GM18870 (cell line): ENCODE measurements around the gene SDR9C7.
"Not testable (repeated sequence)": the region's sequence is repeated elsewhere in the genome, so short reads cannot be mapped to it uniquely, and the experiment has no call there.

Experiments
- ATAC-seq: cut with Tn5 transposase; IDR thresholded peaks from one replicate; pipeline ENCODE4 v1.9.1; 2021; ENCODE audit warnings: moderate library complexity; ENCODE audit not compliant: unreplicated experiment

SDR9C7 gene

DNA sequence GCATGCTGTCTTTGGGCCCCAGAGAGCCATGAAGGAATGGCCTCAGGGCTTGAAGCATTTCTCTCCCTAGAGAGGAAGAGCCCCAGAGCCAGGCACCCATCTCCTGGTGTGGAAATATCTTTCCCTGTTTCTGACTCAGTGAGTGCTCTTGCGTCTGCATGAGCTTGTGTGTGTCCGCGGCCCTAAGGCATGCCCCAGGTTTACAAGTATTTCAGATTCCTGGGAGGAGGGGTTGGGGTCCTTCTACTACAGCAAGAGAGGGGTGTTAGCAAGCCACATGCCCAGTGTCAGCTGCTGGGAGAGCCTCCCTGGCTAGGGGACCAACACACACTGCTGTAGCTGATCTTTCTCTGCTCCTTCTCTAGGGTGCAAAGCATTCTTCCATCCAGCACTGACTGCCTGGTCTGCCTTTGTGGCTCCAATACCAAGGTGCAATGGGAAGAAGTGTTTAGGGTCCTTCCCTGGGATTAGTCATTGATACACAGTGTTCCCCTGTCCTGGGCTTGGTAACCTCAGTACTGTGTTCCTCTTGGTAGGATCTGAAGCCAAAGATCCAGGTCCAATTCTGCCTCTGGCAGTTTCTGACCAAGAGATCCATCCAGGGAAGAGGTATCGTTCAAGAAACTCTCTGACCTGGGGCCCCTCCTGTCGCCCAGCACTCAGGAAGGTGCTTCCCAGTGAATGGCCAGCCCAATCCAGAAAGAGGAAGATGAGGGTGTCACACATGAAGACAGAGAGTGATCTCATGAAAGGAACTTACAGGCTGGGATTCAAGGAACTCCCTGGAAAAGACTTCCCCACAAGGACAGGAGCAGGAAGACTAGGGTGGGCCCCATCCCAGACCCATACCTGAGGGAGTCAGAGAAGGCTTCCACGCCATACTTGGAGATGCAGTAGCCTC lies 20.1 kb upstream of the SDR9C7 start:
- no peak for ATAC-seq

DNA sequence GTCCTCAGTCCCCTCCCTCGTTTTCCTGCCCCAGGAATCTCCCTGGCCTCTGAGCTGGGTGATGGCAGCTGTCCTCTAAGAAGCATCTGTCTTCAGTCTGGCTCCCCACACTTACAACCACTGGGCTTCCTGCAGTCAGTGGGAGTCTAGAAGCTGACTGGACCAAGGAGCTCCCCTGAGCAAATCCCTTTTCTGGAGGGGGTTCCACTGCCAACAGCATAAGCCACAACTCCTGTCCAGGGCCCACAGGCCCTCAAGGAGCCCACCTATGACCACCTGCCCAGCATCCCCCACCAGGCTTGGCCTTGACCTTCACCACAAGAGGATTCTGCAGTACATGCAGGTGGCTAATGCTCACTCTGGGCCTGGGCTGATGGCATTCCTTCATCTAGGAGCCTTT lies 19.1 kb upstream of the SDR9C7 start:
- no peak for ATAC-seq

DNA sequence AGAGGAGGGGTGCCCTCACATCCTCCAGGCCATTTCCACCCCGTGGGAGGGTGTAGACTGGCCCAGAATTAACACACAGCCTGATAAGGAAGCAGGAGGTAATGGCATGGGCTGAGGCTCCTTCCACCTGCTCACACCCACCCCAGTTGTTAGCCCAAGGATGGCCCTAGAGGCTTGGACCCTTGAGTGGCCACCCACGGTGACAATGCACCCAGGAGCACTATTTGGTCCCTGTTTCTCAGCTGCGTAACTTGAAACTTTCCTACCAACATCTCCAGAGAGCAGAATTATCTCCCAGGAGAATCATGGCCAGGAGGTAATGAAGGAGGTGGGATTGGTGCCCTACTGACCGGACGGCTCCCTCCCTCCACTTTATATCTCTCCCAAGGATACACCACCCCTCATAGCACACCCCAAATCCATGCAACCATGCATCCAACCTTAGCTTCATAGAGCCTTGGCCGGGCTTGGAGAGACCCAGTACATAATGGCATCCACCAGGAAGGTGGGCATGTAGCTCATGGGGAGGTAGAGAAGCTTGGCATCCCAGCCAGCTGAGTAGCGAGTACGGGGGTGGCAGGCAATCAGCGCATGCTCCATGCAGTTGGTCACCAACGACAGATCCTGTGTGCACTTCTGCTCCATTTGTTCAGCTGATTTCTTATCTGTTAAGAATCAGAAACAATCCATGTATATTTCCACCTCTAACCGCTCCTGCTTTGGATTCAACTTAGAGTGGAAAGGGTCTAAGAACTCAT lies 17.6 kb upstream of the SDR9C7 start:
- ATAC-seq: no peak

DNA sequence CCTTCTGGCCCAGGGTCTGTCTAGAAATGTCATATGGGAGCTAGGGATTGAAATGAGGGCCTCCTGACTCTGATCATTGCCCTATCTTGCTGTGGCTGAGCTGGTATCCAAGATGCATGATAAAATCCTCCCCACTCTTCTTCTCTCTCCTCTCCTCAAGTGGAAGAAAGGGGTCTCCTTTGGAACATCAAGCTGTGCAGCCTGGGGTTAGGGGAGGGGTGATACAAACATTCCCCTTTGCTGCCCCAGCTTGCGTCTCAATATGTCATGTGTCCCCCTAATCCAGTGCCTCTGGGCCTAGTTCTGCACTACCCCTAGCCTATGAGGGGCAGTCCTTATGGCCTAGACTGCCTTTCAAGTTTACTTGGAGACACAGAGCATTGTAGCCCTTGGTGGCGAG lies 14.7 kb upstream of the SDR9C7 start:
- no peak for ATAC-seq

DNA sequence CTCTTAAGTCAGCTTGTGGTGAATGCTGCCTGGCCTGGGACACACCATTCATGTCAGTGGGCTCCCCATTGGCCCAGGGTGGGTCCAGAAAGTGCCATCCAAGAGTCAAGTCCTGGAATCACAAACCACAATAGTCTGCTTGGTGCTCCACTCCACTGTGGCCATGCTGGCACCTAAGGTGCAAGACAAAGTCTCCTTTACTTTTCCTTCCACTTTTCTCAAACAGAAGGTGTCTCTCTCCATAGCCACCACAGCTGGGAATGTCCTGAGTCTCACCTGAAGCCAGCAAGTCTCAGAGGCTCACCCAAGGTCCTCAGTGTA lies 14.2 kb upstream of the SDR9C7 start:
- no peak for ATAC-seq

DNA sequence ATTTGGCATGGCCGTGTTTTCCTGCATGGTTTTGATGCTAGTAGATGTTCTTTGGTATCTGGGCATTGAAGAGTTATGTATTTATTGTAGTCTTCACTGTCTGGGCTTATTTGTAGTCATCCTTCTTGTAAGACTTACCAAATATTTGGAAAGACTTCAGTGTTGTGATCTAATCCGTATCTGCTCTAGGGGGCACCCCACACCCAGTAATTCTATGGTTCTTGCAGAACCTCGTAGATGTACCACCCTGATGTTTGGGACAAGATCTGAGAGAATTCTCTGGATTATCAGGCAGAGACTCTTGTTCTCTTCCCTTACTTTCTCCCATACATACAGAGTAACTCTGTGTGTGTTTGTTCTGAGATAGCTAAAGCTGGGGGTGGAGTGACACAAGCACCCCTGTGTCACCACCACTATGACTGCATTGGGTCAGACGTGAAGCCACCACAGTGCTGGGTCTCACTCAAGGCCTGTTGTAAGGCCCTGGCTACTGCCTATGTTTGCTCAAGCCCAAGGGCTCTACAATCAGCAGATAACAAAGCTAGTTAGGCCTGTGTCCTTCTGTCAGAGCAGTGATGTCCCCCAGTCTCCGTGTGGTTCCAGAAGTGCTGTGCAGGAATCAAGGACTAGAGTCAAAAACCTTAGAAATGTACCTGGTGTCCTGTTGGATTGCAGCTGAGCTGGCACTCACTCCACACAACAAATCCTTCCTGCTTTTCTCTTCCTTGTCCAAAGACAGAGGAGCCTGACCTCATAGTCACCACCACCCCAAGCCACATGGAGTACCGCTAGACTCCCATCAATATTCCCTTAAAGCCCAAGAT lies 13.6 kb upstream of the SDR9C7 start:
- no peak for ATAC-seq

DNA sequence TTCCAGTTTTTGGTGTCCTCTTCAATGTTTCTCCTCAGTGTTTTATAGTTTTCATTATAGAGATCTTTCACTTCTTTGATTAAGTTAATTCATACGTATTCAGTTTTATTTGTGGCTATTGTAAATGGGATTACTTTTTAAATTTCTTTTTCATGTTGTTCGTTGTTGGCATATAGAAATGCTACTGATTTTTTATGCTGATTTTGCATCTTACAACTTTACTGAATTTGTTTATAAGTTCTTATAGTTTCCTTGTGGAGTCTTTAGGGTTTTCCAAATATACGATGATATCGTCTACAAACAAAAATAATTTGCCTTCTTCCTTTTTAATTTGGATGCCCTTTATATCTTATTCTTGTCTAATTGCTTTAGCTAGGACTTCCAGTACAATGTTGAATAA lies 9.7 kb upstream of the SDR9C7 start:
- no peak for ATAC-seq

DNA sequence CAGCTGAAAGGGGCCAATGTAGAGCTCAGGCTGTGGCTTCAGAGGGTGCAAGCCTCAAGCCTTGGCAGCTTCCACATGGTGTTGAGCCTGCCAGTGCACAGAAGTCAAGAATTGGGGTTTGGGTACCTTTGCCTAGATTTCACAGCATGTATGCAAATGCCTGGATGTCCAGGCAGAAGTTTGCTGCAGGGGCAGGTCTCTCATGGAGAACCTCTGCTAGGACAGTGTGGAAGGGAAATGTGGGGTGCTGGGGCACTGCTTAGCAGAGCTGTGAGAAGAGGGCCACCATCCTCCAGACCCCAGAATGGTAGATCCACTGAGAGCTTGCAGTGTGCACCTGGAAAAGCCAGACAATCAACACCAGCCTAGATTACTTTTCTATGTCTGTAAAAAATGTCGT lies 9.2 kb upstream of the SDR9C7 start:
- ATAC-seq: not testable (repeated sequence)

DNA sequence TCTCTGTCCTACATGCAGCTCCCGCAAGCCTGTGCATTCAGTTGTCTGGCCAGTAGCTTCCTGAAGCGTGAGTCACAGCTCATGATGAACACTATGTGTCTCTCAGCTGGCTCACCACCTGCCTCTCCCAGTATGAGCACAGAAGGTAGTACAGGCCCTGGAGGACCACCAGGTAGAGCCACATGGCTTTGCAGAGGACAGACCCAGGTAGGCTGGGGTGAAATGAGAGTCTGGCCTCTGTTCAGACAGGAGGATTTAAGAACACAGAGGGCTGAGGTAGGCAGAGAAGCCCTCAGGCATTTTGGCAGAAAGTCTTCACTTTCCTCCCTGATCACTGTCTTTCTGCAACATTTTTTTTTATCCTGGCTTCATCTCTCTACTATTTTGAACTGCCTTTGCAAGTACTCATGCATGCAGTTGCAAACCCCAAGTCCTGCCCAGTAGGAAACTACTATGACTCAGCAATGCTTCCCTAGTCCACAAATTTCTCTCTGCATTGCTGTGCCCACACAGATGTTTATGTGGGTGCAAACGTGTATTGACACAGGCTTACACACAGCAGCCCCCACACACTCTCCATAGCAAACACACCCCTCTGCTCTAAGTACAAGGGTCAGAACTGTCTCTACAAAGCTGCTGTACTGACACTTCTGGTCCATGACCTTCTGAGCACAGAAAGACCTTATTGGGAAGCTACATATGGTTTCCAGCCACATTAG lies 7.2 kb upstream of the SDR9C7 start:
- ATAC-seq: no peak

DNA sequence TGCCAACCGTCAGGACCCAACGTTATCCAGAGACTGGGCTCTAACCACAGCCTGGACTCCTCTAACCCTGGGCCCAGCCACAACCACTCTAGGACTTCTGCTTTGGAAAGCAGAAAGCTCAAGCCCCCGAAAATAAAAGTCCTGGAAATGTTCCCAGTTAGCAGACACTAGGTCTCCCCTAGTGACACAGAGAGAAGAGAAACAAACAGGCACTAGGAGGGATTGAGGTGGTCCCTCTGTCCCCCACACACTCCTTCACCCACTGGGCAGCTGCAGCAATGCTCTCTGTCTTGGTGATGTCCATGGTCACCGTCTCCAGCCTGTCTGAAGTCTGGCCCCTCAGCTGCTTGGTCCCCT lies 6.7 kb upstream of the SDR9C7 start:
- not testable (repeated sequence) for ATAC-seq

DNA sequence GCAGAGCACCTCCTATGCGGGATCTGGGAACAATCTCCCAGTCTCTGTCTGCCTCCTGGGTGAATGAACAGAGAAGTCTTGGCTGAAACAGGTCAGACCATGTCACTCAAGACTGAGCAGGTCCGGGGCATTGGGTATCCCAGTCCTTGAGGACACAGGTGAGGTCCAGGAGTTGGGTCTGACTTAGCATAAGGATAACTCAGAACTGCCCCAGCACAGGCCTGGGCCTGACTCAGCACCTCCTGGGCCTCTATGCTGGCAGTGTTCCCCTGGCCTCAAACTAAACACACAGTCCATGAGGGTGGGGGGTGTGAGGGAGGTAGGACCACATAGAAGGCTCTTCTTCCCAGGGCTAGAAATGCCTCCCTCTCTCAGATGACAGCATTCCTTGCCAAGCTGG lies 1.5 kb upstream of the SDR9C7 start:
- no peak for ATAC-seq

DNA sequence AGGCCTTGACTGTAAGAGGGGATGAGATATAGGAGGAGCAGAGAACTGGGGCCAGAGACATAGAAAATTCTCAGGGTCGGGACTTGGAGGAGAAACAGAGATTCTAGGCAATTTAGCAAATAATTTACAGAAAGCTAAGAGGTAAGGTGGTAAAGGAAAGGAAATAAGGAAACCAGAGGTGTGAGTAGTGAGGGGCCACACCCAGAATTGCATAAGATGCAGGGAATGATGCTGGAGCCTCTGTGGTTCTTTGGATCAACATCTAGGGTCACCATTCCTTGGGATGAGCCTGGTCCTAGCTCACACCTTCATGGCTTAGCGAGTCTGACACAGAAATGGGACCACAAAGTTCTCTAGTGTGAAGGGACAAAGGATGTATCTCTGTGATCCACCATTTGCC lies 949 bp upstream of the SDR9C7 start:
- no peak for ATAC-seq

DNA sequence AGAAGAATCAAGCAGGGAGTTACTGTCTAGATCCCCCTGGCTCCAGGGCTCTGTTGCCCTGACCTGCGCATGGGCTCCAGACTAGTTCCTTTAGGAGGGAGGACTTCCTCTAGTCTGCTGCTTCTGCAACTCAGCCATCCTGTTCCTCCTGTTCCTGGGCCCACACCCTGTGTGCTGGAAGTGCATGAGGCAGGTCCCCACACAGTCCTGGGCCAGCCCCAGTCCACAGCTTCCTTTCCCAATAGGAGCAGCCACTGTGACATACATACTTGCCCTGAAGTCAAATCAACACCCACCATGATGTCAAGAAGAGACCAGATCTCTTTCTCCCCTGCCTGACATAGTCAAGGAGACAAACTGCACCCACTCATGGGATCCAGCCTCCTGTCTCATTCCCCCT lies 1.3 kb downstream of the SDR9C7 start:
- no peak for ATAC-seq

DNA sequence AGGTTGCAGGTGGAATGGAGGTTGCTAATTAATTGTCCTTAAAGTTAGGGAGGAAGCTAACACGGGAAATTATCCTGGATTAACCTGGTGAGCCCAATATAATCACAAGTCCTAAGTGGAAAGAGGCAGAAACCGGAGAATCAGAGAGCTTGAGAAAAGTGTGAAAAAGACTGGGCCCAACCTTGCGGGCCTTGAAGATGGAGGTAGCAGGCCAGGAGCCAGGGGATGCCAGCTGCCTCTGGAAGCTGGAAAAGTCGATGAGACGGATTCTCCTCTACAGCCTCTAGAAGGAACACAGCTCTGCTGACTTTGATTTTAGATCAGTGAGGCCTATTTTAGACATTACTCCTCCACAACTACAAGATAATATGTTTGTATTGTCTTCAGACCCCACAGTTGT lies 2.1 kb downstream of the SDR9C7 start:
- ATAC-seq: no peak

DNA sequence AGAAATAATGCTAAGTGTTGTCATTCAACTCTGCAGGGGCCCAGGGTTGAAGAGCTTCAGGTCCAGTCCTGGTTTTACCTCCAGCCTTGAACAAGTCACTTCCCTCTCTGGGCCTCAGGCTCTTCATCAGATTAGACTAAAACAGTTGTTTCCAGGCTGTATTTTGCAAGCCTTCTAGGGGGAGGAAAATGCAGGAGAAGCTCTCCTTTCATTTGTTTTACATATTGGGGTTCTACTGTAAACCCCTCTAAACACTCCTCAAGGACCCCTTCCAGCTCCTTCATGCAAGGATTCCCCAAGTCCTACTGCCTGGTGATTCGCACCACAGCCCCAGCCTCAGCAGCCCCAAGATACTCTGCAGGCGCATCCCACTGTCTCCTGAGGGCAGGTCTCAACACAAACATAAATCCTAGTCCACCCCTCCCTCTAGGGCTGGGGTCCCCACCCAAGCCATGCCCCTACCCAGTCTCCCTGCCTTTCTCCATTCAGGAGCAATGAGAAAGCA lies 2.7 kb downstream of the SDR9C7 start:
- no peak for ATAC-seq

DNA sequence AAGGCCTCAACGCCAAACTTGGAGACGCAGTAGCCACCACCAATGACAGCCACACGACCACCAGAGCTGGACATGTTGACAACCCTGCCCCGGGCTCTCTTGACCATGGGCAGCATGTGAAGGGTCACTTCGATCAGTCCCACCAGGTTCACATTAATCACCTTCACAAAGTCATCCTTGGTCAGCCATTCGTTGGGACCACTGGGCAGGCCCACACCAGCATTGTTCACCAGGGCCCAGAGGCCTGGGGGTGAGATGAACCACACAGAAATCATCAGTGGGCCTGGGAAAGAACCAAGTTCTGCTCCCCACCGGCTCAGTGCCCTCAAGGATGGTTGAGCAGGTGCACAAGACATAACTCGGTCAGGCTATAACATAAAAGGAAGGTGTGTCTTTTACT lies 4.0 kb downstream of the SDR9C7 start:
- no peak for ATAC-seq

DNA sequence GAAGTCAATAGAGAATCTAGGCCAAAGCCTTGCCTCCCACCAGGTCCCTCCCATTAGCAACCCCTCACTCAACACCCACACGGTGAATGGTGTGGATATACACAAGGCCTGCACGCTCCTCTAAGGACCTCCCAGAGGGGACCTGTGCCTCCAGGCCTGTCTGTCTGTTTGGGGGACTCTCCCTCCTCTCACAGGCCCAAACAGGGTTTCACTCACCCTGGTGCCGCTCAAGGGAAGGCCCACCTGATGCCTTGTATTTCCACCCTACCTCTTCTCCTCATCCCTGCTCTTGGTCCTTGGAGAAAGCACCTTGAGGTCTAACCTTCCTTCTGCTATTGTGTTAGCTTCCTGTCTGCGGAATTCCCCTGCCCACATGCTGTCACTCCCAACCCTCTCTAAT lies 4.4 kb downstream of the SDR9C7 start:
- ATAC-seq: no peak

DNA sequence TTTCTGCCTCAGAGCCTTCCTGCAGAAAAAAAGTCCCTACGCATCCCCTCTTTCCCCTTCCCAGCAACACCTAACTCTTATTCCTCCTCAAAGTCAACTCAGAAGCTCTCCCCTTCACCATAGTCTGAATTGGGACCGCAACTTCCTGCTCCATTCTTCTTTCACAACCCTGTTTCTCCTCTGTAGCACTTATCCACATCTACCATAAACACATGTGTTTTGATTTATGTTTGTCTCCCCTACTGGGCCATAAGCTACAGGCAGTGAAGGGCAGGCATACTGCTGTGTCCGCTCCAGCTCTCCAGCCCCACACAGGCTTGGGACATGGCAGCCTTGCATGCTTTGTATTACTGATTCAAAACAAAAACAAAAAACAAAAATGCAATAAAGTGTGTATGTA lies 5.9 kb downstream of the SDR9C7 start:
- no peak for ATAC-seq

DNA sequence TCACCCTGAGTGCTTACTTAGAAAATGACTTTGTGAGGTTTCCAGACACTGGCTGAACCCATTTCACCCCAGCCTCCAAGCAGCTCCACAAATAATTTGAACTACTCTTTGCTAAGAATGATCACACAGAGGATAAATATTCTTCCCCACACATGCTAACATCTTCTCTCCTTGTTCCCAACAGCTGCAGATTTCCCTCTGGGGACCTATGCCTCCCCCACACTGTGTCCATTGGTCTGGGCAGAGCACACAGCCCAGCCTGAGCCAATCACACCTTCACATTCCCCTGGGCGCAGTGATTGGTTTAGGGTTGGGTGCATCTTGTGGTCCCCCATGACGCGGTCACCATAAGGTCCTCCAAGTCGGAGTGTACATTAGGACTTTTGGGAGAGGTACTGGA lies 6.9 kb downstream of the SDR9C7 start:
- ATAC-seq: no peak

DNA sequence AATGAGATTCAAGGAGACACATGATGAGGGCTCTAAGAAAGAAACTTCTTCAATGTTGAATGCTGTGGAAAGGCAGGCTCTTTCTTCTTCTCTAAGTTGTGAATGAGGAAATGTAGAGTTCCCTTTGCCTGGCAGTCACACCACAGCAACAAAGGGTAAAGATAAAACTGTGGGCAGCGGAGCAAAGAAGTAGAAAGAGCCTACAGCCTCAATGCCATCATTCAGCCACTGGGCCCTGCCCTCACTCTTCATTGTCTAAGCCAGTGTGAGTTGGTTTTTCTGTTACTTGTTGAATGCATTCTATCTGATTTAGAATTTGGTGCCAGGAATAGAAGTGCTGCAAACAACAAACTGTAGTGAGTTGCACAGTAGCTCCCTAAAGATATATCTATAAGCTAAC lies 12.2 kb downstream of the SDR9C7 start:
- ATAC-seq: no peak

DNA sequence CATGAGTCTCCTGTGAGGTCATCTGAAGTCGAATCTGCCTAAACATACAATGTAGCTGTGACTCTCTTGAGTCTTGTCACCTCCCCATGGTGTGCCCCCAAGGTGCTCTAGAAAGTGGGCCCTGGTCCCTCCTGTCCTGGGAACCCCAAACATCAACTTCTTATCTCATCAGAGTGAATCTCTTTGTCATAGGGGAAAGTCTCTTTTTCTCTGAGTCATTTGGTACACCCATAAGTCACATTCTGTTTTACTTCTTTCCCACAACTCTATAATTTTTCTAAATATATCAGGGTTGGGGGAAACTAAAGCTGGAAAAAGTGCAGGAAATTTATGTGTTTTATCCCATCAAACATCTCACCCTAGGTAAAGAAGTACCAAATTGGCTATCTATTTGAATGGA lies 12.9 kb downstream of the SDR9C7 start:
- no peak for ATAC-seq
